Cardiac ventricle fibroblast (primary cell): ENCODE data around the gene RNU2-1. TPM values are rescaled to one million over a fixed set of nuclear protein-coding genes. Genes with fewer than 3 reads are reported as not detected.

ENCODE experiments used
- total RNA-seq: library from RNA; depleted of rRNA; stranded (reverse); fragments of >200 nt; gene quantifications from 2 replicates; pipeline ENCODE4 v1.2.3, GENCODE V29; 2015

The RNU2-1 gene
- not detected in 2 replicates for total RNA-seq

GRCh38 chr17:43233877-43234276, at the start of gene RNU2-1:
Gene RNU2-1, minus strand, starts transcription at chr17:43233977.

DNA sequence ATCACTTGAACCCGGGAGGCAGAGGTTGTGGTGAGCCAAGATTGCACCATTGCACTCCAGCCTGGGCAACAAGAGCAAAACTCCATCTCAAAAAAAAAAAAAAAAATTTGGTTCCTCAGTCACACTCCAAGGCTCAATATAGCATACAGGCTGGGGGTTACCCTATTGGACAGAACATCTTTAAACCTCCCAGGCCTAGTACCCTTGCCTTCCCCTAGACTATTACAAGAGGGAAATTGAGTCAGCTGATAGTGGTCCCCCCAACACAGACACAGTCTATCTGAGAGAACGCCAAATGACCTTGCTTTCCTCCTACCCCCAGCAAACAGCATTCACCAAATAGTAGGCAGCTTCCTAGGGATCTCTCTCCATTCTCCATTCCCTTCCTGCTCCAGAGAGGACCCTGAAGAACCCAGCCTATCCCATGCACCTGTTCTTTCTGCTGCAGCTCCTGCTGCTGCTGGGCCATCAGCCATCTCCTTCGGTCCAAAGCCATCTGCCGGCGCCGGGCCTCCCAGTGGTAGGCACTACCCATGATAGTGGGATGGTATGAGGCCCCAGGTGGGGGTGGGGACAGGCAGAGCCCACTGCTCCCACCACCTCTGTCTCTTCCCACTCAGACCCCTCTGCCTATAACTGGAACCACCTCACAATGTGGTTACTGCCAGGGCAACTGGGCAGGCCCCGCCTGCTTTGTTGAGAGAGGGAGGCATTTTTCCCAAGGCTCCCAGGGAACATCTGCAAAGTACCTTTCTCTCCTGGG, 5.6 kb downstream of the RNU2-1 start, which contains the start of gene CCDC200:
Gene CCDC200, minus strand, starts transcription at position 604 of the 763 bp plus-strand sequence. Its CDS starts 69 bp downstream, at position 535.

DNA sequence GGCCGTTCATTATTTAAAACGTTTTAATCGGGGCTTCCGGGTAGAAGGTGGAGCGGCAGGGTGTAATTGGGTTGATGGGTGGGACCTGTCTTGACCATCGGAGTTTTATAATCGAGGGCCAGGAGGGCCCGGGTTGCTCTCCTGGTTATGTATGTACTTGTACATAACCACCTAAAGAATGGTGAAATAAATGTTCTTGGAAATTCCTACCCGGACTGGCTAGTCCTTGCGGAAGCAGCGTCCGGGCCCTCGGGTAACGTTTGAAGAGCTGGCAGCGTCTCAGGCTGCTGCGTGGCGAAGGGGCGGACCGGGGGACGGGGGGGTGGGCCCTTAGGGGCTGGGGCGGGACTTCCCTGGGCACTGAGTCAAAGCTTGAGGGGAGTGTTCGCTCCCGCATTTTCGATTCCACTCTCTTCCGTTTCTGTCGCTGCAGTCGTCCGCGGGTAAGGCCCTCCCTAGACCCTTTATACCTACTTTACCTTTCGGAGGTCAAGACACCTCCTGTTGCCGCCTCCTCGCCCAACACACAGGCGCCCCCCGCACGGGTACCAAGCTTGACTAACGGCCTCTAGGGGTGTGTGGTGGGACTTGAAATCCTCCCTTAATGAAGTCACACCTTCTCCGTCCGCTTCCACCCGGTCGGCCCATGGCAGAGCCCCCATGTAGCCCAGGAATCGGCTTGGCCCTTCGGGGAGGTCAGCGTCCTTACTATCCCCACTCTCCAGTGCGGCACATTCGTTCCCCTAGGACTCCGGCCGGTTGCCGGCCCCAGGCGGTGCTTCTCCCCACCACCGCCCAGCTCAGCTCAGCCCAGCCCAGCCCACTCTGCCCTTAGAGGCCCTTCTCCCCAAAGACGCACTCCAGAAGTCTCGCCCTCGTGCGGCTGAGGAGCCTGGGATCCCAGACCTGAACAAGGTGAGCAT, 22.0 kb downstream of the RNU2-1 start, which contains the start of gene TMEM106A:
Gene TMEM106A, plus strand, starts transcription at position 396 of the 923 bp plus-strand sequence. CDS start 1,167 bp downstream, outside the sequence.

Other genes with a start within 250 kb of the RNU2-1 start
- 1,508 and 1,514 TPM in 2 replicates for gene RPL27, start 235.6 kb downstream of the RNU2-1 start, total RNA-seq
- 33.2 and 40.8 TPM in 2 replicates for gene IFI35, start 227.2 kb downstream of the RNU2-1 start, total RNA-seq
- 154 and 167 TPM in 2 replicates for gene VAT1, start 211.6 kb downstream of the RNU2-1 start, total RNA-seq
- 0.19 and 0.20 TPM in 2 replicates for gene RND2, start 208.7 kb downstream of the RNU2-1 start, total RNA-seq
- 2.4 and 3.7 TPM in 2 replicates for gene BRCA1, start 108.6 kb downstream of the RNU2-1 start, total RNA-seq
- gene NBR1, start 62.8 kb downstream of the RNU2-1 start, total RNA-seq, result 70.3 and 75.9 TPM in 2 replicates
- 1.5 and 2.0 TPM in 2 replicates for gene TMEM106A, start 22.1 kb downstream of the RNU2-1 start, total RNA-seq
- gene CCDC200, start 5.4 kb downstream of the RNU2-1 start, total RNA-seq, result not detected in 2 replicates
- gene ARL4D, start 165.0 kb upstream of the RNU2-1 start, total RNA-seq, result 13.9 and 15.4 TPM in 2 replicates
- gene DHX8, start 250.0 kb upstream of the RNU2-1 start, total RNA-seq, result 25.5 and 34.6 TPM in 2 replicates